Dendritic cell treated with granulocyte-macrophage colony-stimulating factor and Interleukin-4, amounts not matched to agents 40 ng/mL and 50 ng/mL, for 4 days (primary cell): ENCODE data around the gene SS18L1.

ENCODE experiments used
- H3K27ac Mint-ChIP-seq: one replicate; pipeline ENCODE4 v1.8.0; 2022; ENCODE audit warnings: mild to moderate bottlenecking, mixed read lengths
- H3K27me3 Mint-ChIP-seq: one replicate; pipeline ENCODE4 v1.8.0; 2022; ENCODE audit warnings: mild to moderate bottlenecking, mixed read lengths
- H3K36me3 Mint-ChIP-seq: one replicate; pipeline ENCODE4 v1.8.0; 2022; ENCODE audit warnings: low read depth, mixed read lengths
- H3K4me1 Mint-ChIP-seq: one replicate; pipeline ENCODE4 v1.8.0; 2022; ENCODE audit warnings: low read depth, mixed read lengths
- H3K4me3 Mint-ChIP-seq: one replicate; pipeline ENCODE4 v1.8.0; 2022; ENCODE audit warnings: mild to moderate bottlenecking, moderate library complexity, mixed read lengths
- H3K9me3 Mint-ChIP-seq: one replicate; pipeline ENCODE4 v1.8.0; 2022; ENCODE audit warnings: mixed read lengths
- intact Hi-C: fragments of 100-400 bp; cut with micrococcal nuclease; formaldehyde crosslinking; loops from one replicate; pipeline ENCODE4 v1.15.0; 2022

SS18L1 gene

DNA sequence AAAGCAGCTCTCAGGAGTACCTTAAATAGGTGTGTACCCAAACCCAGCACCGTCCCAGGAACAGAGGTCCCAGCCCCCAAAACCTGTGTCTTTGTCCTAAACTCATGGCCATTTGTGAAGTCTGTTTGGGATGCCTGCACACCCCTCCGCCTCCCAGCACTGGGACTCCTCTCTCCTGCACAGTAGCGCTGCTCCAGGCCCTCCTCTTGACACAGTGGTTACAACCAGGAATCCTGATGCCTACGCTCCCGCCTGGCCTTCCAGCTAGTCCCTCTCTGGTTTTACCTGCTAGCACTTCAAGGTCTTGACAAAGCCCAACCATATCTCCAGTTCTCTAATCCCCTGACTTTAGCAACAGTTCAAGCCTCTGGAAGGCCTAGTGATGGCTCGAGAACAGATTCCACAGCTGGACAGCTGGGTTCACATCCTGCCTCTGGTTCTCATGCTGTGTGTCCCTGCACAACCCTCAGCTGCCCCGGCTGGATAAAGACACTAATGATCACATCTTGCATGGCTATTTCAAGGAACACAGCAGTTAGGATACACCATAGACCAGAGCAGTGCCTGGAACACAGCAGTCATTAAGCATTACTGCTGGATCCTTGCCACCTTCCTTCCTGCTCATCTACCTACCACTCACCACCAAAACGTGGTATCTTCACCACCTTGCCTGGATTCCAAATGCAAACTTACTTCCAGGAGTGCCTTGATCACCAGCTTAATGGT lies 5.9 kb upstream of the SS18L1 start:
- Mint-ChIP-seq H3K27ac (no peak overlapping the region), H3K27me3 (no peaks in the 10 kb centered on the region), H3K9me3 (no peaks in the 10 kb centered on the region), H3K4me3 (no peak overlapping the region), H3K4me1 (peaks cover 79% of the 10 kb centered on the region), H3K36me3 (peaks cover 98% of the 10 kb centered on the region)
- intact Hi-C loops = loop anchor here (2.0 to 5.0 kb wide), 3 partner anchors 15 to 127 kb away; partner anchors contain the start of genes LSM14B and TAF4

DNA sequence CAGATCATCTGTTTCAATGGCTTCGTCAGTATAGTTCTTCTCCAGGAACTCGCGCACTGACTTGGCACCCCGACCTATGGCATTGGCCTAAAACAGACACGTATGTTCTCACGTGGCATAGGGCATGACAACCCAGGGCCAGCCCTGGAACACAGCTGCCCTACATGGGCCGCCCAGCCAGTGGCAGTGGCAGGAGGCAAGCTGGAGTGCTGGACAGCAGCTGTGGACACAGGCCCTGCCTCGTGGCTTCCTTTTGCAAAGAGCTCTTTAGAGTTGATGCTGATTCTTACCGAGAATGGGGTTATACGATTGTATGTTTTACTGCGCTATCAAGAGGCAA lies 5.4 kb upstream of the SS18L1 start:
- H3K27me3 Mint-ChIP-seq = no peaks in the 10 kb centered on the region
- peaks cover 74% of the 10 kb centered on the region for H3K4me1 Mint-ChIP-seq
- H3K4me3 Mint-ChIP-seq = no peak overlapping the region
- intact Hi-C loops = loop anchor here (5.0 kb wide), 1 partner anchor 71 kb away; the partner anchor contains the start of gene TAF4
- no peaks in the 10 kb centered on the region for H3K9me3 Mint-ChIP-seq
- peaks cover 93% of the 10 kb centered on the region for H3K36me3 Mint-ChIP-seq
- H3K27ac Mint-ChIP-seq = no peak overlapping the region

DNA sequence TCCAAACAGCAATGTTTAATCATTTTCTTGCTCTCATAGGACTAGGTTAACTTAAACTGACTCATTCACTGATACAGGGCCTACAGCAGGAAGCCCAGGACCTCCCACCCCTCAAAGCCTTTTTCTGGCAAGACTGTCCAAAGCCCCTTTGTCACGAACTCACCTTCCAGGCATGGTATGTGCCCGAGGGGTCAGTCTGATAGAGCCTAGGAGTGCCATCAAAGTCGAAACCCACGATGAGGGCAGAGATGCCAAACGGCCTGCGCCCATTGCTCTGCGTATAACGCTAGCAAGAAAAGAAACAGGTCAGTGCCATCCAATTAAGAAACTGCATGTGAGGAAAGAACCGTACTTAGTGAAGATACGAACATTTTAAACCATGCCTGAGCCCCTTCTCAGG lies 4.7 kb upstream of the SS18L1 start:
- Mint-ChIP-seq H3K36me3 (peaks cover 91% of the 10 kb centered on the region), H3K27ac (no peak overlapping the region), H3K27me3 (no peaks in the 10 kb centered on the region), H3K4me1 (peaks cover 66% of the 10 kb centered on the region), H3K4me3 (no peak overlapping the region), H3K9me3 (no peaks in the 10 kb centered on the region)
- intact Hi-C loops = loop anchor here (5.0 kb wide), 1 partner anchor 72 kb away; the partner anchor contains the start of gene TAF4

DNA sequence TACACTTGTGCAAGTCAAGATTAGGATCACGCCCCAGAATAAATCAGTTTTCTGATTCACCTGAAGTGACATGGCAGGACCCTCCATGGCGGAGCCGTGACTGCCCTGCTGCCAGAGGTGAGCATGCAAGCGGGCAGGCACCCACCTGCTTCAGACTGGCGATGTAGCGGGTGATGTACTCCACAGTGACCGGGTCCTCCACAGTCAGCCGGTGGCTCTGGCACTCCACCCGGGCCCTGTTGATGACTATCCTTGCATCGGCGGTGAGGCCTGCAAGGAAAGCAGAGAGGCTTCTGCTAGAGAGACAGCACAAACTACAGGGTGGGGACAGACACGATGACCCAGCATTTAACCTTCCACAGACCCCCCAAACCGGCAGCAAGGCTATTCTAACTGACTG lies 3.9 kb upstream of the SS18L1 start:
- H3K4me1 Mint-ChIP-seq = peaks cover 63% of the 10 kb centered on the region
- H3K36me3 Mint-ChIP-seq = peaks cover 84% of the 10 kb centered on the region
- H3K4me3 Mint-ChIP-seq = no peak overlapping the region
- H3K27me3 Mint-ChIP-seq = no peaks in the 10 kb centered on the region
- no peak overlapping the region for H3K27ac Mint-ChIP-seq
- intact Hi-C loops = loop anchor here (5.0 kb wide), 1 partner anchor 72 kb away; the partner anchor contains the start of gene TAF4
- no peaks in the 10 kb centered on the region for H3K9me3 Mint-ChIP-seq

DNA sequence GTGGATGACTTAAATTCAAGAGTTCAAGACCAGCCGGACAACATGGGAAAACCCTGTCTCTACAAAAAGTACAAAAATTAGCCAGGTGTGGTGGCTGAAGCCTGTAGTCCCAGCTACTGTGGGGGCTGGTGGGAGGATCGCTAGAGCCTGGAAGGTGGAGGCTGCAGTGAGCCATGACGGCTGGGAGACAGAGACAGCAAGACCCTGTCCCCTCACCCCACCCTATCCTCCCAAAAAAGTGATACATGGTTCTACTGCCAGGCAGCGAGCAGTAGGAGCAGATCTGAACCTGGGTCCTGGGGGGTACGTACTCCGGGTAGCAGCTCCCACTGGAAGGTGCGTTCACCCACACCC lies 2.5 kb upstream of the SS18L1 start:
- intact Hi-C loops = no loop called here
- Mint-ChIP-seq H3K4me1 (peaks cover 65% of the 10 kb centered on the region), H3K4me3 (no peak overlapping the region), H3K36me3 (peaks cover 79% of the 10 kb centered on the region), H3K27ac (peak overlapping the region; percentile 88), H3K27me3 (no peaks in the 10 kb centered on the region), H3K9me3 (no peaks in the 10 kb centered on the region)

DNA sequence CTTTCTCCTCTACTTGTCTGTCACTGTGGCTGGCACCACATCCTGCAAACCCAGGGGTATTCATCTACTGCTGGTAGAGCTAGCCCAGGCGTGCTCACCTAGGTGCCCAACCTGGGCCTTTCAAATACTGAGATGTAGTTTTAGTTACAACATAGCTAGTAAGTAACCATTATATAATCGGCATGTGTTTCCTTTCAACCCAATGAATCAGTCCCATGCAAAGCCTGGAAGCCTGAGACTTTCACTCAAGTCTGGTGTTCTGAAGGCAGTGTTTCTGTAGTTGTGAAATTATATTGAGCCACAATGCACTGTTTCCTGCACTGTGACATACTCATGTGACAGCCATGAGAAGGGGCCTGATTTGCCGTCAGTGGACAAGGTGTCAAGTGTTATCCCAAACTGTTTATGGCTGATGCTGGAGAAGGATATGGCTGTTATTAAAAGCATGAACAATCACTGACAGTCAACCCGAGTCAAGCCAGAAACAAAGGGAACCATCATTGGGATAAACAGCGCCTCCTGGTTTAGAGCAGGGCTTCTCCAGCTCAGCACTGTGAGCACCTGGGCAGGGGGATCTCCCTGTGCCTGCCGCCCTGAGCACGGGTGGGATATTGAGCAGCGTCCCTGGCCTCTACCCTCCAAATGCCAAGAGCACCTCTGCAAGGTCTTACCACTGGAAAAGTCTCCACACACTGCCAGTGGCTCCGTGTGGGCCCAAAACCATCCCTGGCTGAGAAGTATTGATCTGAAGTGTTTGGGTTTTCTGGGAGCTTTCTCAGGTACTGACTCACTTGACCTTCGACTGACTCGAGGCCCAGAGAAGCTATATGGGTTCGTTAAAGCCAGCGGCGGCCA lies 1.9 kb upstream of the SS18L1 start:
- Mint-ChIP-seq H3K4me3 (peak overlapping the region; percentile 84), H3K4me1 (peaks cover 63% of the 10 kb centered on the region), H3K36me3 (peaks cover 73% of the 10 kb centered on the region), H3K9me3 (no peaks in the 10 kb centered on the region), H3K27ac (peak overlapping the region; percentile 88), H3K27me3 (no peaks in the 10 kb centered on the region)
- intact Hi-C loops = loop anchor here (2.0 kb wide), 1 partner anchor 41 kb away; the partner anchor contains the start of gene MTG2

DNA sequence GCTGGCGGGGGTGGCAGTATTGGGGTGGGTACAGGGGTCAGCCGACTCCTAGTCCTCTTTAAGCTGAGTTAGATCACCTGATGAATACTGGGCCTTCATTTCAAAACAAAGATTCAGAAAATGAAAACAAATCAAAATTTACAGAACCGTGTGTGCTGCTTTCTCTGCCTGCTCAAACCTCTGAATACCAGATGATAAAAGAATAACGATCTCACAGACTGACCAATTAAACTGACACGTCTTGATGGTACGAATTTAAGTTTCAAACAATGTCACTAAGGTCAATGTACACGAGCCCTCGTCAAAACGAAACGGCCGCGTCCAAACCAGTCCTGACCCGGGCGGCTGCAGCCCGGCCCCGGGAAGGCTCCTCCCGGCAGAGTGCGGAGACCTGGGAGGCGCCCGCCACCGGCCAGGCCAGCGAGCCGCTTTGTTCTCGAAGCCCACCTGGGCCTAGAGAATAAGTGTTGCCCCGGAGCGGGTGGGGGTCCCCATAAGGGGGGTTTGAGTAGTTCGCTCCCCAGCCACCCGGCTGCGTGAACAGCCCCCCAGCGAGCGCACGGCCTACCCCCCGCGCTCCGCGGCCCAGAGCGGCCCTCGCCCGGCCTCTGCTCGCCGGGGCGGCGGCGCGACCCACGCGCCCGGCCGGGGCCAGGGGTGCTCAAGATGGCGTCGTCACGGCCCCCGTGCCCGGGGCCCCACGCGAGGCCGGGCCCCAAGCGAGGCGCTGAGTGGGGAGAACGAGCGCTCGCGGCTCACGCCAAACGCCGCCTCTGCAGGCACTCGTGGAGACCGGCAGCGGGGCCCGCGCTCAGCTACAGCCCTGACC lies 1.1 kb upstream of the SS18L1 start:
- peak overlapping the region; percentile 88 for H3K27ac Mint-ChIP-seq
- H3K27me3 Mint-ChIP-seq = no peaks in the 10 kb centered on the region
- intact Hi-C loops = loop anchor here (2.0 kb wide), 1 partner anchor 40 kb away; the partner anchor contains the start of gene MTG2
- H3K4me1 Mint-ChIP-seq = peaks cover 62% of the 10 kb centered on the region
- H3K4me3 Mint-ChIP-seq = peak overlapping the region; percentile 84
- peaks cover 65% of the 10 kb centered on the region for H3K36me3 Mint-ChIP-seq
- H3K9me3 Mint-ChIP-seq = no peaks in the 10 kb centered on the region

DNA sequence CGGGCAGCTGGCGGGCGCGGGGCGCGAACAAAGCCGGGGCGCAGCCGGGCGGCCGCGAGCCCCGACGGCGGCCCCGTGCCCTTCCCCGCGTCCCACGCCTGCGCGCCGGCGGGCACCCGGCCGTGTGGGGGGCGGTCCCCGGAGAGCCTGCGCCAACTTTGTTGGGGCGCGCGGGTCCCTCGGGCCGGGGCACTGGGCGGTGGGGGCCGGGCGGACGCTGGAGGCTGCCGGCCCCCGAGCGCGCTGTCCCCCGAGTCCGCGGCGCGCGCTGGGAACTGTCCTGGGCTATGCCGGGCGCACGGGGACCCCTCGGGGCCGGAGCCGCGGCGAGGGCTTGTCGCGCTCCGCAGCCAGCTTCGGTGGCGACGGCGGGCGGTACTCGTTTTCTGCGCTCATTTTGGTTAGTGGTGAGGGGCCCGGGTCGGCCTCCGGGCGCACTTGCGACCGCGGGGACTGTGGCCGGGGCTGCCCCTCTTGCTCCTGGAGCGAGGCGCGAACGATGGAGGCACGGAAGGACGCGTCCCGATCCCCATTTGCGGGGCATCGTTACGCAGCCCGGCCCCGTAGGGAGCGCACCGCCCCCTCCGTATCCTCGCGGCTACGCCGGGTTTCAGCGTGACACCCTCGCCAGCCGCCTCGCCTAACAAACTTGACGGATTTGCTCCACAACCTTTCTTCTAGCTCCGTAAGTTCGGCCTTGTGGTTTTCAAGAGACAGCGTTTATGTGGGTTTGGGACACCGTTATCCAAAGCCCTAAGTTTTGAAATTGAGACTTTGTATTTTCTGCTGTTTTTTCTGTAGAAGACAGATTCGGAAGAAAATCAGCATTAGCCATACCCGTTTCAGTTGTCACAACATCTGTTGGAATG lies 622 bp downstream of the SS18L1 start:
- intact Hi-C loops = loop anchor here (2.0 kb wide), 1 partner anchor 39 kb away; the partner anchor contains the start of gene MTG2
- H3K4me1 Mint-ChIP-seq = peaks cover 56% of the 10 kb centered on the region

DNA sequence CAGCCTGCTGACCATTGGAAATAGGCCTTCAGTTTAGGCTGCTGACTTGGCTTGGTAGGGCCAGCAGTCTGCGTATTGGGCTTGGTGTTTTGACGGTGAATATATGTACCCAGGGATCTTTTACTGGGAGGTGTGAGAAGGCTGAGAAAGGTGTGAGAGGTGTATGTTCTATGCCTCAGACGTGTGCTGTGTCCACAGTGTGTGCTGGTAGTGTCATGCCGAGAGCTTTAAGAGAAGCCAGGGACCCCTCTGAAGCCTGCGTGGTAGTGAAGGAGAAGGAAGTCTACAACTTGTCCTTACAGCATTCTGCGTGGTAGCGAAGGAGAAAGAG lies 2.1 kb downstream of the SS18L1 start:
- Mint-ChIP-seq H3K27ac (no peak overlapping the region), H3K4me3 (no peak overlapping the region), H3K36me3 (peaks cover 41% of the 10 kb centered on the region), H3K9me3 (no peaks in the 10 kb centered on the region), H3K4me1 (peaks cover 49% of the 10 kb centered on the region), H3K27me3 (no peaks in the 10 kb centered on the region)
- intact Hi-C loops = no loop called here

More for the DNA sequence above, 622 bp downstream of the SS18L1 start:
- Mint-ChIP-seq H3K27ac (peak overlapping the region; percentile 88), H3K36me3 (peaks cover 47% of the 10 kb centered on the region), H3K4me3 (peak overlapping the region; percentile 83), H3K9me3 (no peaks in the 10 kb centered on the region), H3K27me3 (no peaks in the 10 kb centered on the region)

DNA sequence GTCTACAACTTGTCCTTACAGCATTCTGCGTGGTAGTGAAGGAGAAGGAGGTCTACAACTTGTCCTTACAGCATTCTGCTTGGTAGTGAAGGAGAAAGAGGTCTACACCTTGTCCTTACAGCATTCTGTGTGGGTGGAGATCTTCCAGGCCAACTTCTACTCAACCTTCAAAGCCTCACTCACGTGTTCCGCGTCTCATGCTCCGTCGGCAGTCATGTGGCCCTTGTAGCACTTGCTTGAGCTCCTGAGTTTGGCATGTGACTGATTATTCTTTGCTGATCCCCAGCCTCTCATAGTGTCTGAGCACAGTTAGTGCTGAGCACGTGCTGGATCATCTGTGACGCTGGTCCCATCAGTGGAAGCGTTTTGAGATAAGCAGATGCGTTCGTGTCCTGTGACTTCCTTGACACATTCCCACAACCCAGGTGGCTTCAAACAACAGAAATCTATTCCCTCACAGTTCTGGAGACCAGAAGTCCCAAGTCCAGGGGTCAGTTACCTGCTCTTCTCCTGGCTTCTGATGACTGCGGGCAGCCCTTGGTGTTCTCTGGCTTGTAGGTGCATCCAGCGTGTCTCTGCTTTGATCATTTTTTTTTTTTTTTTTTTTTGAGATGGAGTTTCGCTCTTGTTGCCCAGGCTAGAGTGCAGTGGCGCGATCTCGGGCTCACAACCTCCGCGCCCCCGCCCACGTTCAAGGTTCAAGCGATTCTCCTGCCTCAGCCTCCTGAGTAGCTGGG lies 2.6 kb downstream of the SS18L1 start:
- Mint-ChIP-seq H3K36me3 (peaks cover 39% of the 10 kb centered on the region), H3K4me1 (peaks cover 44% of the 10 kb centered on the region), H3K27ac (no peak overlapping the region), H3K9me3 (no peaks in the 10 kb centered on the region), H3K27me3 (no peaks in the 10 kb centered on the region), H3K4me3 (no peak overlapping the region)
- intact Hi-C loops = no loop called here

DNA sequence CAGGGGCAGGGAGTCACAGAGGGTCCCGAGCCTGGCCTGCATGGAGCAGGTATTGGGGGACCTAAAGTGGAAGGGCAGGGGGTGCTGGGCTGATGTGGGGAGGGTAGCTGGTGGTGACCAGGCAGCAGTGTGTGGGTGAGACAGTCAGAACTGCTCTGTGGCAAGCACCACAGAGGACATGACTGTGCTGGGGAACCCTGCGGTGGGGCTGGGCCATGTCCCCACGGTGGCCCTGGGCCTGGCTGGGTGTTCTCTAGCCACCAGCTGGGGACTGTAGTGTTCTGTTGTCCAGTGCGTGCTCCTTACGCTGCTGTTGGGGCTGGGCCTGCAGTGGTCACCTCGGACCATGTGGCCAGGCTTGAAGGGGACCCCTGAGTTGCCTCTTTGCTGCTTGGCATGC lies 3.6 kb downstream of the SS18L1 start:
- no peaks in the 10 kb centered on the region for H3K27me3 Mint-ChIP-seq
- H3K4me3 Mint-ChIP-seq = no peak overlapping the region
- H3K27ac Mint-ChIP-seq = peak overlapping the region; percentile 33
- H3K4me1 Mint-ChIP-seq = peaks cover 39% of the 10 kb centered on the region
- H3K36me3 Mint-ChIP-seq = peaks cover 39% of the 10 kb centered on the region
- H3K9me3 Mint-ChIP-seq = peaks cover 8% of the 10 kb centered on the region
- intact Hi-C loops = no loop called here

DNA sequence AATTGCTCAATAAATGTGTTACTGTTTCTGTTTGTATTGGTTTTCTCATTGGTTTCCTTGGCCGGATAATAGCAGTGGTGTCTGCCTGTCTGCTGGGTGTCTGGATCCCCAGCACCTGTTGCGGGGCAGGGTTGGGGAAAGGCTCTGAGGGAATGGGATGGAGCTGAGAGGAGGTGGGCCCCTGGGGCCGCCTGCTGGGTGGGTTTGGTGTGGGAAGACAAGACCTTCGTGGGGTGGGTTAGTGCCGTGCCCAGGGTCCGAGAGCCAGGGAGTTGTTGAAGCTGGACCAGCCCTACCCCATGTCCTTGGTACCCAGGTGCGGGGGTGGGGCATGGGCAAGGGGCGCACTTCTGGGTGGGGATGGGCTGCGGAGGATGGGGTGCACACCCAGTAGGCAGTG lies 4.0 kb downstream of the SS18L1 start:
- Mint-ChIP-seq H3K4me1 (peaks cover 39% of the 10 kb centered on the region), H3K27ac (no peak overlapping the region), H3K36me3 (peaks cover 40% of the 10 kb centered on the region), H3K4me3 (no peak overlapping the region), H3K9me3 (peaks cover 12% of the 10 kb centered on the region), H3K27me3 (no peaks in the 10 kb centered on the region)
- intact Hi-C loops = no loop called here
